NCI-H1417 (cell line): ENCODE results near the gene DNER.
"Not testable (repeated sequence)": the region's sequence is repeated elsewhere in the genome, so short reads cannot be mapped to it uniquely, and the experiment has no call there.

Experiments
- DNase-seq, 3 experiments: peaks; one replicate each; lab custom pipeline; 2025; lab: John Stamatoyannopoulos, UW

DNER gene

DNA sequence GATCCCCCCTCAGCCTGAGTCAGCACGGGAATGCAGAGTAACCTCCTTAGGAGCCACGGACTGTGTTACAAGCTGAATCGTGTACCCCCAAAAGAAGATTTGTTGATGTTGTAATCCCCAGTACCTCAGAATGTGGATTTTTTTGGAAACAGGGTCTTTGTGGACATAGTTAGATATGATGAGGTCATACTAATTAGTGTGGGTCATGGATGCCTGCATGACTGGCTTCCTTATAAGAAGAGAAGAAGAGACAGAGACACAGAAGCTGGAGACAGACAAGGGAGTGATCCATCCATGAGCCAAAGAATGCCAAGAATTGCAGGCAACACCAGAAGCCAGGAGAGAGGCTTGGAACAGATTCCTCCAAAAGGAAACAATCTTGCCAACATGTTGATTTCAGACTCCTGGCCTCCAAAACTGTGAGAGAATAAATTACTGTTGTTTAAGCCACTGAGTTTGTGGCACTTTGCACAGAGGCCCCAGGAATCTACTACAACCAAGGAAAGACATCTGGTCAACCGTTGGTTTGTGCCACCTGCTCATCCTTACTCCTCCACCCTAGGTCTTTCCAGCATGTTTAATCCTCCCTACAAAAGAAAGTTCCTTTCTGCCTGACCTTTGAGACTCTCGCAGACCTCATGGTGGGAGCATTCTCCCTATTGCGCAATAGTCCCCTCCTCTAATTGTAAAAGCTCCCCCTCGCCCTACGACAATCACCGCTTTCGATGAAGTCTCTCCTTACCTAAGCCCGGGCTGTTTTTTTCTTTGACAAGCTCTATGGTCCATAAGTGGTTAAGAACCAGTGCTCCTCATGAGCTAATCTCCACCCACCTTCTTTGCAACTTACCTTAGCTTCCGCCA is 91.6 kb downstream of the DNER start:
- DNase-seq: no peak

DNA sequence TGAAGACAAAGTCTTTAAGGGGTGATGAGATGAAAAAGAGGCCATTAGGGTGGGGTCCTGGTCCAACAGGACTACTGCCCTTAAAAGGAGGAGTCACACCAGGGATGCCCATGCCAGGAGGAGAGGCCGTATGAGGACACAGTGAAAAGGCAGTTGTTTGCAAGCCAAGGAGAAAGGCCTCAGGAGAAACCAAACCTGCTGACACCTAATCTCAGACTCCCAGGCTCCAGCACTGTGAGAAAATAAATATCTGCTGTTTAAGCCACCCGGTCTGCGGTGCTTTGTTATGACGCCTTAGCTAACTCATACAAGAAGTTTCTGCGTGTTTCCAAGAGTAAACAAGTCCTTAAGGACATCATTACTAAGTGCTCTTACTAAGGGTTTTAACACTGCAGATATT is 93.6 kb downstream of the DNER start:
- DNase-seq: peak in 1 of 3 experiments; percentile 12

DNA sequence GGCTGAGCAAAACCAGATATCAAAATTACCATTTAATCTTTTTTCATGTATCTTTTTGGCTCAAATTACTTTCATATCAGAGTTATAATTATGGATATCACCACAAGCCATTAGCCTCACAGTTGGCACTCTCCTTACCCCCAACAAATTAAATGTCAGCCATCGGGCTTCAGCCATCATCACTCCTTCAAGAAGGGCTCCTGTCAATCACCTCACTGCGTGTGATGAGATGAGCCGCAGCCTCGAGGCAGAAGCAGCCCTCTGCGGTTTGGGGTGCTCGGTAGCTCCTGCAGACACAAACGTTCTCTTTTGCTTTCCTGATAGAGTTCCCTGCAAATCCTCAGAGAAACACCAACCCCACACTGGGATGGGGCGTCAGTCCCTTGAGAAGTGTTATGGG is 94.1 kb downstream of the DNER start:
- DNase-seq: peak in 2 of 3 experiments; percentile 16 to 54

DNA sequence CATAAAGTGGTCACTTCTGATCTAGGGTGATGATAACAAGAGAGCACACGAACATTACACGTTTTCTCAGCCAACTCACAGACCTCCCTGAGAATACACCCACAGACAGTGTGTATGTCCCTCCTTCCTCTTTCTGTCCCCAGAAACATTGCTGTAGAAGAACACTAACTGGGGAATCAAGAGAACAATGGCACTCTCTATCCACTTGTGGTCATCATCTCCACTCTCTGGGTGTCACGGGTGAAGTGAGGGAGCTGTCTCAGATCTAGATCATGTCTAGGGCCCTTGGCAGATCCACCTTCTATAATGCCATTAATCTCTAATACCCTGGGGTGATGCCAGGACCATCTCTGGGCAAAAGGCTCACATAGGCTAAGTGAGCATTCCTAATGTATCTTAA is 97.9 kb downstream of the DNER start:
- DNase-seq: no peak

DNA sequence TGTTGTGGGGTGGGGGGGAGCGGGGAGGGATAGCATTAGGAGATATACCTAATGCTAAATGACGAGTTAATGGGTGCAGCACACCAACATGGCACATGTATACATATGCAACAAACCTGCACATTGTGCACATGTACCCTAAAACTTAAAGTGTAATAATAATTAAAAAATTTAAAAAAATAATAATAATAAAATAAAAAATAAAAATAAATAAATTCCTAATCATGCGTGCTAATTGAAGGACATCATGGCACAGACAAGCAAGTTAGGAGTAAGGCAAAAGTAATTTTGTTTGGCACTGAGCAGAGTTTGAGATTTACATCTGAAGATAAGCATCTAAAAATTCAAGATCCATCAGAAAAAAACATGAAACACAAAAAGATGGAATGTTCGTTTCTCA is 100.3 kb downstream of the DNER start:
- DNase-seq: not testable (repeated sequence)

DNA sequence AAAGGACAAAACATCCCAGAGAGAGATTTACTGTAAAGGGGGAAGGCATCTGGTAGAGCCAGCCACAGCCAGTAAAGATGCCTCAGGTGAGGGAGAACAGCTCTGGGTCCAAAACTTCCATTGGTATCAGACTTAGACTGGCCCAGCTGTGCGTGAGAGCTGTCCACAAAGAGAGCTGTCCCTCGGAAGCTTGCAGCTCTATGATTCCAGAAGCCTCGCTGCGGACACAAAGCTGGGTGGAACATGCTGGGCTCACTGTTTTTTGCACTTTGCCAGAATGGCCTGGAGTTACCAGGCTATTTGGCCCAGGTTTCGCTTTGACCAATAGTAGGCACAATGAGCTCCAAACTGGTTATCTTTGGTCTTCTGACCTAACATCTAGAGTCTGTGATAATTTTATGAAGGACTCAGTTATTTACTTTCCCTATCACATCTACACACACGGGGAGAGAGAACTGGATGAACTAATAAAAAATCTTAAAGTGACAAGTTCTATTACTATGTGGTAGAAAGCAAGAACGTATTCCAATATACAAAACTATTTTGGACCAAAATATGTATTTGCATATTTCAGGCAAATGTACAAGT is 101.9 kb downstream of the DNER start:
- no peak for DNase-seq

DNA sequence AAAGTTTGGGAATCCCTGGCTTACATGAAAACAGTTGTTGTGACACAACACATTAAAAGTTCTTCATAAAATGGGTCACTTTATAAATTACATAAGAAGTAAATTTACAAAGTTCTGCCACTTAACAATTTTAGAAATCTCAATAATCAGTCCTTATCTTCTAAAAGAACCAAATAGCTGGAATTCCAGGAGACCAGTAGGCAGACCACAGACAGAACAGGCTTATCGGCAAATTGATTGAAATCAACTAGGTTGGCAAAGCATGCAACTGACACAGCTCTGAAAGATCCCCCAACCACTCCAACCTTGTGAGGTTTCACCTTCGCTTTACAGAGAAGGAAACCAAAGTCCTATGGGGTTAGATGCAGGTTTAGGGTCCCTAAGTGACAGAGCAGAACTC is 103.0 kb downstream of the DNER start:
- no peak for DNase-seq

DNA sequence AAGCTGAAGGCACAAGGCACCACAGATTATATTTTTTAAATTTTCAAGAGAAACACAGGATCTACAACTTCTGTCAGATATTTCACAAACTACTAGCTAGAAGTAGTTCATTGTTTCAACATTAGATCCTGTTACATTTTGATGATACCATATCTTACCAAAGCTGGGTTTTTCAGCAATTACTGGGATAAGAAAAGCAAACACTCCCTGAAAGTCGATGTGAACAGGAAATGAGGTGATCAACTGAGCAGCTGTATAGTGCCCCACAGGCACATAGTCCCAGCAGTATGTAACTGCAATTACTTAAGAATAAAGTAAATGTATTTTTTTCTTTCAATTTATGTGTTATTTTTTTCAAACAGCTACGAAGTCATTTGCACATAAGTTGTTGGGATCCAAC is 103.5 kb downstream of the DNER start:
- DNase-seq: peak in 1 of 3 experiments; percentile 7

DNA sequence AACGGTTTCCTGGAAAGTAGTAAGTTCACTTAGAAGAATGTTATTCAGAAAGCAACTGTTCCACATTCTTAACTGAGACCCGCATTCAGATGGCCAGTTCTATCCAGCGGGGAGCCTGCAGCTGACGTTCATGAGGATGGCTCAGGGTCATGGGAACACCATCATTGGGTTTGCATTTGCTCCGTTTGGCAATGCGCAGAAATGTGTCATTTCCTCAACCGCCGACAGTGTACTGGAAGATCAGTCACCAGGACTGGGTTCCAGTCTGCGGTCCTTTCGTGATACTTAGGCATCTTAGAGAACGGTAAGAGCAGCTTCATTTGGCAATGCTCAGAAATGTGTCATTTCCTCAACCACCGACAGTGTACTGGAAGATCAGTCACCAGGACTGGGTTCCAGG is 104.0 kb downstream of the DNER start:
- no peak for DNase-seq

DNA sequence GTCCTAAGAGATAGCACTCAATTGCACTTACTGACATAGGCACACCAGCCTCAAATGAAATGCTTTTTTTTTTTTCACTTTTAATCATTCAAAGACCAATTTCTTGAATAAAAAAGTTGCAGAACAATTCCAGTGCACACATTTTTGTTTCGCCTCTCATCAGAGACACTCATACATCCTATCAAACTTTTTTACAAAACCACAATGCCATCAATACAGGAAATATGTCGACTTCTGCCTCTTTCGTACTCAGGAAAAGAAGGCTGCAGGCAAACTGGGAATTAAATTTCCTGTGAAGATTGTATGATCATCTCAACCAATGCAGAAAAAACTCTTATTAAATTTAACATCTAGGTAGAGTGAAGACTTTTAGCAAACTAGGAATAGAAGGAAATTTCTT is 112.4 kb downstream of the DNER start:
- no peak for DNase-seq

DNA sequence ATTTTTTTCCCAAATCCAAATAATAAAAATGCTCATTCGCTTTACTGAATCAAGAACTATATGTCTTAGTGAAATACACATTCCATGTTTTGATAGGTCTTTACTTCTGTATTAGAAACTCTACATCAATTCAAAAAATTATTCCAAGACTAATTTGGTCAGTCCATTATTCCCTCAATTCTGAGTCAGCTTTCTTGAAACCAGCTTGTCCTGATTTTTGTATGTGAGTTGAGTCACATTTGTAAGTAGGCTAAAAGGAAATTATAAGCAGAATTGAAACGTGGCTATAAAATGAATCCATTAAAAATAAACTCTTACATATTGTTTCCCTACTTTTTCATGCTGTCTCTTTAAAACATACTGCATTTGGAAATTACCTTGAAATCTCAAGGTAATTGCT is 113.0 kb downstream of the DNER start:
- no peak for DNase-seq

DNA sequence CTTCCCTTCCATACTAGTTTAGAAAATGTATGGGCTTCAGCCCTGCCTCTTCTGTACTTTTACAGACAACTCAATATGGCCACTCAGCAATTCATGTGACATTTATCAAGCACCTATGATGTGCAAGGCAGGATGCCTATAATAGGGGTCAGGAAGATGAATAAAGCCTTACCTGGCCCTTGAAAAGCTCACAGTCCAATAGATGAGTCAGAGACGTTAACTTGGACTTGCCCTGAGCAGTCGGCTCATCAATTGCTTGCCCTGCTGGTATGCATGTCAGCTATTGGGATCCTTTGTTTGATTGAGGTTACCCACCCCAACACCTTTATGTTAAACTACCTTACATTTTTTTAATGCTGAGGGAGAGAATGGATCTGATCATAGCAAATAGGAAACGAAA is 116.1 kb downstream of the DNER start:
- DNase-seq: no peak

DNA sequence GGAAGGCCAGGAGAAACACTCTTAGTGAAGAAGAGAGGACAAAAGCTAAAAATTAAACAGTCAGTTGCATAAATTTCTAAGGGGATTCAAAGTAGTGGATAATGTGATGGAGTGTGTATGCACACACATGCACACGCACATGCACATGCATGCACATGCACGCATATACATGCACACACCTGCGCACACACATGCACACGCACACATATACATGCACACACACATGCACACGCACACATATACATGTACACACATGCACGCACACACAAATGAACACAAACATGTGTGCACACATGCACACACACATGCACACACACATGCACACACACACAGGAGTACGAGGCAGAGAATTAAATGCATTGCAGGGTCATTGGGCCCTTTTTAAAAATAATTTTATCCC is 117.6 kb downstream of the DNER start:
- no peak for DNase-seq

DNA sequence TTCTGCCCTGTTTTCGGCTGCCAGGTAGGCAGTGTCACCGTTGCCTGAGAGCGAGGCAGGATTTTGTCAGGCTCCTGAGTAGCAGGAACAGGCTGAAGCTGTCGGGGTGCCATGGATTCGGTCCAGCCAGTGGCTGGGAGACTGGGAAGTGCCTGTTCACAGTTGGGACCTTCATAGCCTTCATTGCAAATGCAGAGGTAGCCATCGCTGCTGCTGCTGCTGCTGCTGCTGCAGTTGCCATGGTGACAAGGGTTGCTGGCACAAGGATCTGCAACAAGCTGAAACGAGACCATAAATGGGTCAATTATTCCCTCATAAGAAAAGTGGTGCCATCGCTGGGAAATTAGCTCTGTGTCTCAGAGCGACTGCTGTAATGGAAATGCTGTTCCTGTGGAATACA is 122.7 kb downstream of the DNER start:
- peak in 2 of 3 experiments; percentile 55 to 83 for DNase-seq

DNA sequence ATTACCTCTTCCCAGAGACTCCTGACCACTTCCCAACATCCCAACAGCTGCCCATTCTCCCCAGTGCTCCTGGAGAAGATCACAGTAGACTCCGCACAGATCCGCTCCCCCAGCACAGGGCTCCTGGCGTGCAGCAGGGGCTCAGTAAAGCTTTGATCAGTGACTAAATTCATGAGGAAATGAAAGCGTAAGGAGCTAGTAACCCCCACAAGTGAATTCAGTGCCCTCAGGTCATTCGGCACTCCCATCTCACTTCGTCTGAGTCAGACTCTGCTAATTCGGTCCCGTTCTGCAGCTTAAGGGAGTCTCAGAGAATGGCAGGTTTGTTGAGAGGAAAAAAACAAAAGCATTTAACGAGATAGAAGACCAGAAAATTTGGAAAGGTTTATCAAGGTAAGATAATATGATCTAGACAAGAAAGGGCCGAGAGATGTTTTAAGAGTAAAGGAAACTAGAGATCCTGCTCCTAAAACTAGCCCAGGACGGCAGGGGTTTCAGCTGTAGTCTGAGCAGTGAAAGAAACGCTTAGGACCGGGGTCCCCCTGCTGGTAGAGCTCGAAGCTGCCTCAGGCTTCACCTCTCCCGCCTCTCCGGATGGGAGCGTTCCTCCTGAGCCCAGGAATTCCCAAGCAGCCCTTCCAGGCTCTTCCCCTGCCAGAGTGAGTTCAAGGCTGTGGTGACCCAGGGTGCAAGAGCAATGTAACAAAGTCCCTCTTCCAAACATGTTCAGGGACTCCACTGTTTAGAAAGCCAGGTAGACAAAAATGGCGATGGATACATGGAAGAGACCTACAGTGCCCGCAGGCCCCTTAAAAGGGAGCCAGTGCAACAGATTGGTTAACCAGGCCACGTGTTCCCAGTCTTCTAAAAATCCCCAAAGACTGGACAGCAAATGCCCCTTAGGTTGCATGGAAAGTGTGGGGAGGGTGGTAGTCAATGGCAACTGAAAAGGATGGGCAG is 127.3 kb downstream of the DNER start:
- peak; percentile 23 to 54 (median 30) for DNase-seq

DNA sequence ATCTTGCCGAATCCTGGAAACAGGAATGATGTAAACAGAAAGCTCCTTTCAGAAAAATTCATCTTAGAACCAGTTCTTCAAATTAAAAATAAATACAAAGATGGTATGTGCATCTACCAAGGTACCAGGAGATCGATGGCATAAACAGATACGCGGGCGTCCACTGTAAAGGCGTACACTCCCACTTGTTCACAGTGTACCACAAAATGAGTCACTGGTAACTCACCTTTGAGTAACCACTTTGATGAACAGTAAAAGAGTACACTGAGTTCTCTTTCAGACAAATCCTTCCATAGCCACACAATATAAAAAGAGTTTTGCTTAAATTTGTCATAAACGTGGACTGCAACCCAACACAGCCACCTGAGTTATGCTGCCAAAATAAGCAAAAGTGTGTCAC is 128.3 kb downstream of the DNER start:
- no peak for DNase-seq

DNA sequence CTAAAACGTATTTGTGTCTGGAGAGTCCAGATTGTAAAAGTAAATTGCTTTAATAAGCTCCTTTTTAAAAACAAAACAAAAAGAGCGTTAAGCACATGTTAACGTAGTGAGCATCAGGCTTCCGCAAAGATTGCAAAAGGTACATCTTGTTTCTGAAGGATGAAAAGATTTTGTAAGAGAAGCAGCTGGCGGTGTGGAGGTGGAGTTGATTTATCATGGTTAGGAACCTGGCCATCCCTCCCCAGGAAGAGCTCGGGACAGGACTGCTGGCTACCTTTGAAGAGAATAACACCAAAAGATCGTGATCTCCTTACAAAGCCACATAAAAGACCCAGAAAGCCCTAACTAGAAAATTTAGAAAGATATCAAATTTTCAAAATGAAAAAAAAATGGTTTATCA is 132.2 kb downstream of the DNER start:
- DNase-seq: no peak

DNA sequence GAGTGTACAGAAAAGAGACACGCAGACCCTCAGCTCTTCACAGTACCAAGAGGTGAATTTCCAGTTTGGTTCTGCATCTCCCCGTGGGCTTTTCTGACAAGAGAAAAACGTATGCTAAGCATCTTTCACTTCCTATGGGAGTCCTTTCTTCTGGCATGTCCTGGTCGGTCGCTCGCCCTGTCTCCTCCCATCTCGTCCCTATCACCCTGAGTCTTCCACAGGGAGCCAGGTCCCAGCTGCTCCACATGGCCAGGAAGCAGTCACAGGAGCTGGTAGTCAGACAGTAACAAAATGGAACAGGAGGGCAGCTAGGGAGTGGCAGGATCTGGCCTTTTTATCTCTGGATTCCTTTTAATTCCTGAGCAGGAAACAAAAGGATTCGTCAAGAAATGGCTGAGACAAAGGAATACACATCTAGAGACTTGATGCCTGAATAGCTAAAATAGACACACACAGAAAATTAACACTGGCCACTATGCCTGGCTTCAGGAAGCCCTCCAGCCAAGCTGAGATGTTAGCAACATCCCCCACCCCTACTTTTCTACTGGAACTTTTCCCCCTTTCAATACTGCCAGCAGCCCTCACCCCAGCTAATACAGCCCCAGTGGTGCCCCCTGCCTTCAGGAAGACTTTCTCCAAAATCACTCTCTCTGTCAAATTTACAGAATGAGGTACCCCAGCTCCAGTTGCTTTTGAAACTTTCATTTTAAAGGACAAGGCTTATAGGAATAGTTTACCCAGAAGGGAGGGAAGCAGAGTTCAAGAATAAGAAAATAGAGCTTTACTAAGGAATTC is 136.1 kb downstream of the DNER start:
- DNase-seq: no peak

DNA sequence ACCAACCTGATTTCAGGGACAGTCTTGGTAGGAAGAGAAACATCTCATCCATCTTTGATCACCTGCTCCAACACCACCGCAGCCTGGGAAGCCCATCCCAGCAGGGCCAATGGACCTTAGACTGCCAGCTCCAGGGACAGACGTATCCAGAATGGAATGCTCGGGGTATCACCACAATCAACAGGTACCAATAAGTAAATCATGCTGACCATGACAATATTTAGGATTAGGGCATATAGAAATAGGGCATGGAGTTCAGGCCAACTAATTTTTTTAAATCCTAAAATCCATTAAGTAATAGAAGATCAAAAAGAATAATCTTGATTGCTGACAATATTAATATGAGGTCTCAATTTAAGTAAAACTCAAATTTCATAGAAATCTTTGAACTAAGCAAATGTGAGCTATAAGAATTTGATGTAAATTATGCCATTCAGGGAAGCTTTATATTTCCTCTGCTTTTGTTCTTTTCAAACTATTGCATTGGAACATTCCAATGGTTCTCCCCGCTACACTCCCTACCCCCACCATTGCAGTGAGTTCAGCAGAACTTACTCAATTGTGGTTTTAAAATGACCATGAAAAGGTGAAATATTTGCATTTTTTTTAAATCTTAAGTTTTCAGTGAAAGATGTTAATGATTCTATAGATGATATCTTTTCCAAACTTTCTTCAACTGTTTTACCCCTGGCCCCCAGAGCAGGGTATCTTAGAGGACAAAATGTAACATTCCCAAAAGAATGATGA is 138.6 kb downstream of the DNER start:
- DNase-seq: no peak

DNA sequence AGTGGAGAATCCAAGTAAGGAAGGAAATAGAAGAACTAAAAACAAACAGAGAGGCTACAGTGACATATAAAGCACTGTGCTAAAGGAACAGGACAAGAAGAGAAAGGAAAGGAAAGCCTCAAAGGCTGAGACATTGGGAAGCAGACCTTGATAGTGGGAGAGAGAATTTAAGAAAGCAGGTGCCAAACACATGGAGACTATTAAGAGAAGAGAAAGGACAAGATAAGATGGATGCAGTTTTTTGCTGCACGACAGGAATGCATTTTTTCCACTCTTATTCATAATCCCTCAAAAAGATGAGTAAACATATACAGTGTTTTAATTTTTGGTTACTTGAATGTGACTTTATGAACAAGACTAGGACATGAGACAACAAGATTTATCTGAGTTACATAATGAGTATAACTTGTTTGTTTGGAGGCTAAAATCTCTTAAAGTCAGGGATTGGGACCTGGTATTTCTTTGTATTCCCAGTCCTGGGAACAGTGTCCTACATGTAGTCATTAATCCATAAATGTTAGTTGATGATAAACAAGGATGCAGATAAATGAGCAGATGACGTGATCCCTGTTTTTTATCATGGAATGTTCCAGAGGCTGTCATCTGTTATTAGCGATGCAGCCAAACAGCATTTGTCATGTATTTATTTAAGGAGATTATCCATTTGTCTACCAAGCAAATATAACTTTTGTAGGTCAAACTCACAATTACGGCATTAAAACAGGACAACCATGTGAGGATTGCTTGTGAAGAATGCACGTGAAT is 141.7 kb downstream of the DNER start:
- no peak for DNase-seq
